Ishikawa (cell line): ENCODE results near the gene CACNA2D3.

Source experiments
- CREB1 ChIP-seq: IDR thresholded peaks from 2 replicates; pipeline ENCODE4 v1.6.1; 2012; ENCODE audit warnings: low read depth
- MAX ChIP-seq: IDR thresholded peaks from 2 replicates; pipeline ENCODE4 v1.6.1; 2012
- RAD21 ChIP-seq: IDR thresholded peaks from 2 replicates; pipeline ENCODE4 v1.6.1; 2012; ENCODE audit warnings: low read depth
- REST ChIP-seq: IDR thresholded peaks from 2 replicates; pipeline ENCODE4 v1.6.1; 2012; ENCODE audit warnings: low read depth, mild to moderate bottlenecking

GRCh38 chr3:54131890-54132289, 9.5 kb downstream of the CACNA2D3 start:
- TF ChIP-seq MAX (no peak), CREB1 (no peak), REST (no peak), RAD21 (no peak)
